Measurements from ENCODE around the gene COPS3.

- TF ChIP-seq CTCF (IDR thresholded peaks at IDR 0.05; ENCODE audit: borderline replicate concordance, extremely low read depth, low read length, poor library complexity, severe bottlenecking) (no peak), EZH2 (IDR thresholded peaks at IDR 0.05; ENCODE audit: borderline replicate concordance, low read depth, low read length, severe bottlenecking) (no peak)
Observed at GRCh38 chr17:17320911-17321220, 39.8 kb upstream of the COPS3 start.

All from DND-41 (cell line).